Effector memory CD4-positive, alpha-beta T cell (primary cell): ENCODE results near the gene MED13L.

ENCODE experiments used
- DNase-seq, 3 donors: peaks; one replicate each; pipeline ENCODE4 v3.0.0-alpha.2; 2020
- H3K27ac ChIP-seq: 2 replicates; pipeline ENCODE4 v1.7.0; 2013; ENCODE audit warnings: mild to moderate bottlenecking, low read length, moderate library complexity; ENCODE audit not compliant: insufficient read depth, poor library complexity, severe bottlenecking
- H3K27me3 ChIP-seq: replicated peaks from 2 replicates; pipeline ENCODE4 v1.7.0; 2013; ENCODE audit warnings: mild to moderate bottlenecking, low read length; ENCODE audit not compliant: insufficient read depth, control insufficient read depth, poor library complexity, severe bottlenecking
- H3K36me3 ChIP-seq: 2 replicates; pipeline ENCODE4 v1.7.0; 2013; ENCODE audit warnings: mild to moderate bottlenecking, low read length, moderate library complexity; ENCODE audit not compliant: control insufficient read depth, insufficient read depth
- H3K4me1 ChIP-seq: 2 replicates; pipeline ENCODE4 v1.7.0; 2013; ENCODE audit warnings: low read length, mild to moderate bottlenecking; ENCODE audit not compliant: control insufficient read depth, insufficient read depth, poor library complexity, severe bottlenecking
- H3K4me3 ChIP-seq: 2 replicates; pipeline ENCODE4 v1.7.0; 2013; ENCODE audit warnings: low read length, low read depth, mild to moderate bottlenecking; ENCODE audit not compliant: insufficient read depth, poor library complexity, severe bottlenecking
- H3K9me3 ChIP-seq: 2 replicates; pipeline ENCODE4 v1.7.0; 2013; ENCODE audit warnings: mild to moderate bottlenecking, low read length, moderate library complexity; ENCODE audit not compliant: control insufficient read depth

The MED13L gene

DNA sequence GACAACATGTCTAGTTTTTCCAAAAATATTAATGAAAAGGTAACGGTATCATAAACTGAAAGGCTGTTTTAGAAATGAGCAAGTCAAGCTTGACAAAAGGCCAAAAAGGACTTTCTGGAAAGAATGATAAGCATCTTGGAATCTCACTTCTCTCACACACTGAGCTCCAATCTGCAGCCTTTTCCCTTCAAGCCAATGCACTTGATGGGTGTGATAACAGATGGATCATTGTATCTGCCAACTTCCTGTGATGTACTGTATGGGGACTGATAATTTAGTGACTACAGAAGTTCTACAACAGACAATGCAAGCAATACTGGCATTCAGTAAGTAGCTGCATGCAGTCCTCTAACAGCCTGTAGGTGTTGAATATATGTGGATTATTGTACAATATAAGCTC, 147.1 kb downstream of the MED13L start:
- Histone ChIP-seq H3K4me3 (no peak overlapping the region), H3K9me3 (no peaks in the 10 kb centered on the region), H3K27me3 (no peaks in the 10 kb centered on the region), H3K4me1 (peaks cover 7% of the 10 kb centered on the region), H3K36me3 (no peaks in the 10 kb centered on the region), H3K27ac (no peak overlapping the region)
- DNase-seq, result no peak

DNA sequence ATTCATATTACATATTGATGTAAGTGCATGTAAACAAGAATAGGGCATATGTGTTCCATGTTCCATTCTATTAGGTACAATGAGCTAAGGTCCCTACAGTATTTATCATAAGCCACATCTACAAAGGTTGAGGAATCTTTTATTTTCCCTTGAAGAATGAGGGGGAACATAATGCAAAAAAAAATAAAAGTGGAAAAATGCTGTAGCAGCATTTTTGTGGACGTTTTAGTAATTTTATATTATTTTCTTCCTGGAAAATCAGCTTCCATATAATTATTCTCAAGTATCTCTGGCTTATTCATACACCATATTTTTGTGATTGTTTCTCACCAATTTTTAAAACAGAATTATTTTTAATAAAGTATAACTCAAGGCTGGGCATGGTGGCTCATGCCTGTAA, 148.7 kb downstream of the MED13L start:
- H3K9me3 ChIP-seq, result no peaks in the 10 kb centered on the region
- H3K4me1 ChIP-seq, result peaks cover 6% of the 10 kb centered on the region
- H3K27ac ChIP-seq, result no peak overlapping the region
- no peaks in the 10 kb centered on the region for H3K36me3 ChIP-seq
- no peak for DNase-seq
- no peaks in the 10 kb centered on the region for H3K27me3 ChIP-seq
- H3K4me3 ChIP-seq, result no peak overlapping the region

DNA sequence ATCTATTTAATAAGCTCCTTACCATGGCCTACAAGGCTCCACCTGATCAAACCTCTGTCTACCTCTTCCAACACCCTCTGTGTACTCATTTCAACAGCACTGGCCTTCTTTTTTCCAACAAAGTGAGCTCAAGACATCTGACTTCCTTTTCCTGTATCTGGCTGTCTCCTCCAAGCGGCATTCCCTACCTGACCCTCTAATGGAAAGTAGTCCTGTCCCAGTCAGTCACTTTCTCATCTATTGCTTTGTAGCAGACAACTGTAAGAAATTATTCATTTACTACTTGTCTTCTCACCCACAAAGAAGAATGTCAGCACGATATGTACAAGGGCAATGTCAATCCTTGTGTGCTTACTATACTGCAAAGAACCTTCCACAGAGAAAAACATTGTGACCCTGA, 149.6 kb downstream of the MED13L start:
- no peak for DNase-seq
- Histone ChIP-seq H3K4me3 (no peak overlapping the region), H3K36me3 (no peaks in the 10 kb centered on the region), H3K27ac (no peak overlapping the region), H3K4me1 (no peaks in the 10 kb centered on the region), H3K9me3 (no peaks in the 10 kb centered on the region), H3K27me3 (no peaks in the 10 kb centered on the region)

DNA sequence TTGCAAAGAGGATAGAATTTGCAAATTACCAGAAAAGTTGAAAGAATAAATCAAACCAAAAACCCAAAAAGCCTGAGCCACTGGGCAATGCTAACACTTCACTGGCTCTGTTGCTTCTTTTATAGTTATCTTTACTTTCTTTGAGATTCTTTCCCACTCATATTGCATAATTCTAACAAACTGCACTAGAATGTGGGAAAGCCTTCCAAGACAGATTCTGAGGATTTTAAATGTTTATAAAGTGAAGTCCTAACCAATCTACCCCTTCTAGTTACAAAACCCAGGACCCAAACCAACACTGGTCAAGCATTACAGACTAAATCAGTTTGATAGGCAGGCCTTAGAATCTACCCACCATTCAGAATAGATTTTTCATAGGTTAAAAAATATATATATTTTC, 150.9 kb downstream of the MED13L start:
- Histone ChIP-seq H3K4me1 (peaks cover 8% of the 10 kb centered on the region), H3K27me3 (no peaks in the 10 kb centered on the region), H3K36me3 (no peaks in the 10 kb centered on the region), H3K9me3 (no peaks in the 10 kb centered on the region), H3K4me3 (no peak overlapping the region), H3K27ac (no peak overlapping the region)
- no peak for DNase-seq

DNA sequence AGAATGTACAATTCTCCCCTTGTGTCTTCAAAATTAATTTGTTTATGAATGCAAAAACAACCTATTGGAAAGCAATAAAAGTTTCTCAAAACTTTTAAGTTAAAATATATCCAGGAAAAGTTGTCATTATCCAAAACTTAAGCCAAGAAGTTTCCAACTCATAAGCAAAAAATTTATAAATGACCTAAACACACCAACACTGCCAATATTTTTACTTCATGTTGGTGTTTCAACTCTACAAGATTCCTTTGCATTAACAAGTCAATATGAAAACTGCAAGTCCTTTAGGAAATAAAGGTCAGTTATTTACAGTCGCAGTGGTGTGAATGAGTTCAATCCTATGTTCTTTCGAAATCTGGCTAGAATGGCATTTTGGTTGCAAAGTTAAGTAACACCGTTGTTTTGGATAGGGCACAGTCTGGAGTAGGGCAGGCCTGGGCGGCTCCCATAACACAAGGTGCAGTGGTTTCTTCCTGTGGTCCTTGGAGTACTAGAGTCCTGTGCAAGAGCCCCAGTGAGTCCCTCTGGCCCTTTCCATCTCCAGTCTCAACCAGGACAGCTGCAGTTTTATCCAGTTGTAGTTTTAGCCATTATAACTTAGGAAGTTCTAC, 151.4 kb downstream of the MED13L start:
- Histone ChIP-seq H3K4me1 (peaks cover 14% of the 10 kb centered on the region), H3K36me3 (no peaks in the 10 kb centered on the region)

DNA sequence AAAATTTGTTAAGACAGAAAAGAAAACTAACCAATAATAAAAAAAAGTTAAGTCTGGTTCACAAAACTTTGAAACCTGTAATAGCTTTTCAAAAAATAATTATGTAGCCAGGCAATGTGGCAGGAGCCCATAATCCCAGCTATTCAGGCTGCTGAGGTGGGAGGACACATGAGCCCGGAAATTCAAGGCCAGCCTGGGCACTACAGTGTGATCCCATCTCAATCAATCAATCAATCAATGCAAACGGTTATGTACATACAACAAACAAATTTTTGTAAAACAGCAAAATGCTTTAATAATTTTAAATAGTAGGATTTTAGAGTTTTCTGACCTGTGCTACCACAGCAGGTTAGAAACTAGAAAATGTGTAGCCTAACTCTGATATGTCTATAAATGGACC, 152.4 kb downstream of the MED13L start:
- H3K4me3 ChIP-seq, result no peak overlapping the region
- DNase-seq, result no peak
- H3K36me3 ChIP-seq, result no peaks in the 10 kb centered on the region
- H3K9me3 ChIP-seq, result no peaks in the 10 kb centered on the region
- H3K27ac ChIP-seq, result no peak overlapping the region
- no peaks in the 10 kb centered on the region for H3K27me3 ChIP-seq
- H3K4me1 ChIP-seq, result peaks cover 15% of the 10 kb centered on the region

More for the DNA sequence above, 151.4 kb downstream of the MED13L start:
- Histone ChIP-seq H3K4me3 (no peak overlapping the region), H3K9me3 (no peaks in the 10 kb centered on the region), H3K27me3 (no peaks in the 10 kb centered on the region), H3K27ac (no peak overlapping the region)
- no peak for DNase-seq

DNA sequence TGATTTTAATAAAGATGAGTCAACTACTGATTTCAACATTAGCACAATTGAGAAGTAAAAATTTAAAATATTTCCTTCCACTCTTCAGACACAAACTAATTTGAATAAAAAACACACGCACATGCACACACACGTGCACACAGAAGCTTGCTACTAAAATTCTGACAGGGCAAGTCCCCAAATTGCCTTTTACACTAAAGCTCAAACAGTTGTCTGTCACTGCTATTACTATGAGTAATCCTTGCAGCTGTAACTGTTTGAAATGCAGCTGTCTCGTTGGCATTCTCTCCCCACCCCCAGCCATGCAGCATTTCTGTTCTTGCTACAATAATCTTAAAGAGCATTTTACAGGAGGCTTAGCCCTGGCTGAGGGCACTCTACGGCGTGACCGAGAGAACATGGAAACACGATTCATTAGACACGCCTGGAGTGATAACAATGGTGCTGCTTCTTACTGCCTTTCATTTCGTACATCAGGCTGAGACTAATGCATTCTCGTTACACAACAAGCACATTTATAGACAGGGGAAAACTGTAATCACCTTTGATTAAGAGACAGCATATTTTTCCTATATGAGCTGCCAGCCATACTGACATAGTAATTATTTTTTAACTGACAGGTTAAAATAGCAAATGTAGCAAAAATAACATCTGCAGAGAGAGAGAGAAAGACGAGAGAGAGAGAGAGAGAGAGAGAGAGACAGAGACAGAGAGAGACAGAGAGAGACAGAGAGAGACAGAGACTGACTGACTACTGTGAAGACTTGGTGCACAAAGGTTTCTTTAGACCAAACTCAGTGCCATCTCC, 153.8 kb downstream of the MED13L start:
- Histone ChIP-seq H3K4me3 (no peak overlapping the region), H3K27ac (no peak overlapping the region), H3K9me3 (no peaks in the 10 kb centered on the region), H3K4me1 (peaks cover 15% of the 10 kb centered on the region), H3K36me3 (no peaks in the 10 kb centered on the region), H3K27me3 (no peaks in the 10 kb centered on the region)
- no peak for DNase-seq

DNA sequence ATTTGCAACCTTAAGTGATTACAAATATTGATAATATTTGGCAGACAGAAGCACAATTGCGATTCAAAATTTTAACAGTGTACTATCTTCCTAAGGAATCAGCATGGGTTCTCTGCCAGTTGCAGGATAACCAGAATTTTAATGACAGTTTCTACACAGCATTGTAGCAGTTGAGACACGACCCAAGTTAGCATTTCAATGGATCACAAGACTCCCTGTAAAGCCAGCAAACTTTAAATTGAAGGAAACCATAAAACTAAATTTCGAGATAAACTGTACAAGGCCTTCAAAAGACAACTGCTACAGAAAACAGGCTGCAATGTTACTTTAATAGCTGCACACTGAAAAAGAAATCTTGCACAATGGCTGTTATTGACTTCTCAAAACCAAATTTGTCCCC, 154.9 kb downstream of the MED13L start:
- peaks cover 15% of the 10 kb centered on the region for H3K4me1 ChIP-seq
- DNase-seq, result no peak

DNA sequence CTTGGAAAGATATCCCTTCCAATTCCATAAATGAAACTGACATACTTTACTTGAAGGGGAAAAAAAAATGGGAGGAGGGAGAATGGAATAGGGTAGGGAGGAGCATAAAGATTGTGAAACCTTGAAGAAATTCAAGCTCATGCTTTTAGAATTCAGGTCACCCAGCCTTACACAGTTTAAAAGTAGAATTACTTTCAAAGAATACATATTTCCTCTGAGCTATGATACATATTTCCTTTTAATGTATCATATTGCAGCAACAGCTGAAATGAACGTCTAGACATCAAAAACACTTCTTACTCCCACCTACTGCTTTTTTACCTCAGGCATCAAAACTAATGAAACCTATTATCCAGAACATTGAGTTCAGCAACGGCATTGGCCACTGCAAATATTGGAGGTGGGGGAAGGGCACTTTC, 156.0 kb downstream of the MED13L start:
- Histone ChIP-seq H3K27me3 (no peaks in the 10 kb centered on the region), H3K27ac (no peak overlapping the region), H3K4me1 (peaks cover 15% of the 10 kb centered on the region), H3K9me3 (no peaks in the 10 kb centered on the region), H3K4me3 (no peak overlapping the region), H3K36me3 (no peaks in the 10 kb centered on the region)
- DNase-seq, result no peak

More for the DNA sequence above, 154.9 kb downstream of the MED13L start:
- Histone ChIP-seq H3K36me3 (no peaks in the 10 kb centered on the region), H3K27ac (no peak overlapping the region), H3K9me3 (no peaks in the 10 kb centered on the region), H3K27me3 (no peaks in the 10 kb centered on the region), H3K4me3 (no peak overlapping the region)

DNA sequence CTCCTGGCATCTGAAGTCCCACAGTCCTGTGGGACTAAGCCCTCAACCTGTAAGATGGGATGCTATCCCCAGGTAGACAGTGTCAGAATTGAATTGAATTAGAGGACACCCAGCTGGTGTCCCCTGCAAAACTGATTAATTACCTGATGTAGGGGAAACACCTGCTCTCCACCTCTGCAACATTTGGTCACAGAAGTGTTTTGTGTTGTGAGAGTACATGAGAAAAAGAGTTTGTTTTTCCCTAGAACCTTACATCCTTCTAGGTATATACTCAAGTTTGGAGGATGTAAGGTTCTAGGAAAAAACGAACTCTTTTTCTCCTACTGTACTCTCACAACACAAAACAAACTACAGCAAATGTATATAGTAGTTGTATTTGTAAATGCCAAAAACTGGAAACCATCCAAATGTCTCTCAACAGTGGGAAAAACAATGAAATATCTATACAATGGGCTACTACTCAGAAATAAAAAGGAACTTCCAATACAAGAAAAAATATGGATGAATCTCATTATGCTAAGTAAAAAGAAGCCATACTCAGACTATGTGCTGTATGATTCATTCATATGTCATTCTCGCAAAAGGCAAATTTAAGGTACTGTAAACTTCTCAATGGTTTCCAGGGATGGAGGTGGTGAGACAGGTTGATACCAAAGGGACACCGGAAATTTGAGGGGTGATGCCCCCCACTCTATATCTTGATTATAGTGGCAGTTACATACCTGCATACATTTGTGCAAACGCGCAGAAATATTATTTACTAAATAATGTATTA, 160.7 kb downstream of the MED13L start:
- Histone ChIP-seq H3K9me3 (no peaks in the 10 kb centered on the region), H3K4me3 (no peak overlapping the region), H3K27me3 (no peaks in the 10 kb centered on the region), H3K27ac (no peak overlapping the region), H3K4me1 (peaks cover 11% of the 10 kb centered on the region), H3K36me3 (no peaks in the 10 kb centered on the region)
- DNase-seq, result no peak
